ENCODE measurements around the gene FCRL6.

The FCRL6 gene

GRCh38 chr1:159828581-159829272, 26.6 kb downstream of the FCRL6 start:
- no peaks in the 10 kb centered on the region for H3K9me3 ChIP-seq (ENCODE audit: low read length)
- H3K4me3 ChIP-seq (ENCODE audit: low read depth, low read length, poor library complexity, severe bottlenecking) = no peak overlapping the region
- H3K27ac ChIP-seq (ENCODE audit: low read depth, low read length, poor library complexity, severe bottlenecking) = no peak overlapping the region
- no peaks in the 10 kb centered on the region for H3K36me3 ChIP-seq (ENCODE audit: insufficient read depth, low read length)
- TF ChIP-seq CTCF (IDR thresholded peaks at IDR 0.05; ENCODE audit: low read length) (no peak), EZH2 (IDR thresholded peaks at IDR 0.05; ENCODE audit: borderline replicate concordance, low read length) (no peak)
- no peaks in the 10 kb centered on the region for H3K4me1 ChIP-seq (ENCODE audit: insufficient read depth, low read length, severe bottlenecking)
- H3K9ac ChIP-seq (ENCODE audit: low read length) = no peak overlapping the region
- H3K9me2 ChIP-seq (ENCODE audit: low read depth, low read length) = no peaks in the 10 kb centered on the region
- H3F3A ChIP-seq (ENCODE audit: insufficient read depth, low read length) = no peaks in the 10 kb centered on the region
- H3K79me2 ChIP-seq (ENCODE audit: insufficient read depth, low read length) = no peaks in the 10 kb centered on the region
- H3K4me2 ChIP-seq (ENCODE audit: low read length) = no peak overlapping the region
- no peaks in the 10 kb centered on the region for H4K20me1 ChIP-seq (ENCODE audit: insufficient read depth, low read length)
- H2AFZ ChIP-seq (ENCODE audit: low read length) = no peak overlapping the region
- H3K27me3 ChIP-seq (ENCODE audit: insufficient read depth, low read length) = peaks cover 2% of the 10 kb centered on the region; the same call in 1 of the 2 replicates

DNA sequence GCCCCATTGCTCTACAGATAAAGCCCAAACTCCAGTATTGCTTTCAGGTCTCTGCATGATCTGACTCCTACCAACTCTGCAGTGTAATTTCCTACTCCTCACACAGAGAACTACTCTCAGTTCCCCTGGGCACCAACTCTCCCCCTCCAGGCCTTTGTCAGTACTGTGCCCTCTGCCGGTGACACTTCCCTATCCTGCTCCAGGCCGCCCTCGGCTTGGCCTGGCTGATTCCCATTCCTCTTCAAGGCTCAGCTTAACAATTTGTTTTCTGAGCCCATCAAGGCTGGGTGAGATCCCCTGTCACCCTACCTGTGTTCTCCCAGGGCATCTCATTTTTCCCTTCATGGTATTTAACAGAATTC, 27.1 kb downstream of the FCRL6 start:
- Histone ChIP-seq H3K79me2 (ENCODE audit: insufficient read depth, low read length) (no peaks in the 10 kb centered on the region), H3K4me1 (ENCODE audit: insufficient read depth, low read length, severe bottlenecking) (no peaks in the 10 kb centered on the region), H2AFZ (ENCODE audit: low read length) (no peak overlapping the region), H3K36me3 (ENCODE audit: insufficient read depth, low read length) (no peaks in the 10 kb centered on the region), H3K4me3 (ENCODE audit: low read depth, low read length, poor library complexity, severe bottlenecking) (no peak overlapping the region), H3K9ac (ENCODE audit: low read length) (no peak overlapping the region), H3K9me2 (ENCODE audit: low read depth, low read length) (no peaks in the 10 kb centered on the region), H3K4me2 (ENCODE audit: low read length) (no peak overlapping the region), H4K20me1 (ENCODE audit: insufficient read depth, low read length) (no peaks in the 10 kb centered on the region), H3K27ac (ENCODE audit: low read depth, low read length, poor library complexity, severe bottlenecking) (no peak overlapping the region), H3K9me3 (ENCODE audit: low read length) (no peaks in the 10 kb centered on the region), H3K27me3 (ENCODE audit: insufficient read depth, low read length) (no peaks in the 10 kb centered on the region; the same call in 1 of the 2 replicates), H3F3A (ENCODE audit: insufficient read depth, low read length) (no peaks in the 10 kb centered on the region)
- TF ChIP-seq CTCF (IDR thresholded peaks at IDR 0.05; ENCODE audit: low read length) (peak; percentile 62), EZH2 (IDR thresholded peaks at IDR 0.05; ENCODE audit: borderline replicate concordance, low read length) (no peak)

- H3K36me3 ChIP-seq (ENCODE audit: insufficient read depth, low read length) = no peaks in the 10 kb centered on the region
- H3K79me2 ChIP-seq (ENCODE audit: insufficient read depth, low read length) = no peaks in the 10 kb centered on the region
- no peak overlapping the region for H3K9ac ChIP-seq (ENCODE audit: low read length)
- H3K4me3 ChIP-seq (ENCODE audit: low read depth, low read length, poor library complexity, severe bottlenecking) = no peak overlapping the region
- H4K20me1 ChIP-seq (ENCODE audit: insufficient read depth, low read length) = no peaks in the 10 kb centered on the region
- no peak overlapping the region for H3K4me2 ChIP-seq (ENCODE audit: low read length)
- H3F3A ChIP-seq (ENCODE audit: insufficient read depth, low read length) = no peaks in the 10 kb centered on the region
- TF ChIP-seq EZH2 (IDR thresholded peaks at IDR 0.05; ENCODE audit: borderline replicate concordance, low read length) (no peak), CTCF (IDR thresholded peaks at IDR 0.05; ENCODE audit: low read length) (no peak)
- H3K27me3 ChIP-seq (ENCODE audit: insufficient read depth, low read length) = no peaks in the 10 kb centered on the region; the same call in 1 of the 2 replicates
- H3K4me1 ChIP-seq (ENCODE audit: insufficient read depth, low read length, severe bottlenecking) = no peaks in the 10 kb centered on the region
- no peak overlapping the region for H2AFZ ChIP-seq (ENCODE audit: low read length)
- no peaks in the 10 kb centered on the region for H3K9me2 ChIP-seq (ENCODE audit: low read depth, low read length)
- H3K9me3 ChIP-seq (ENCODE audit: low read length) = no peaks in the 10 kb centered on the region
- H3K27ac ChIP-seq (ENCODE audit: low read depth, low read length, poor library complexity, severe bottlenecking) = no peak overlapping the region
These were observed 27.8 kb downstream of the FCRL6 start for GRCh38 chr1:159829822-159830465.

All from OCI-LY1 (cell line).